ENCODE measurements around the gene RSBN1. TPM values are rescaled to one million over a fixed set of nuclear protein-coding genes. Genes with fewer than 3 reads are reported as not detected.

RSBN1 gene
- total and polyA plus RNA-seq, 10 of the 15 experiments (the other 5 are each of a cell fraction or from before 2014, with no cell fraction given), result 2.9 to 26.8 (median 11.5) TPM

DNA sequence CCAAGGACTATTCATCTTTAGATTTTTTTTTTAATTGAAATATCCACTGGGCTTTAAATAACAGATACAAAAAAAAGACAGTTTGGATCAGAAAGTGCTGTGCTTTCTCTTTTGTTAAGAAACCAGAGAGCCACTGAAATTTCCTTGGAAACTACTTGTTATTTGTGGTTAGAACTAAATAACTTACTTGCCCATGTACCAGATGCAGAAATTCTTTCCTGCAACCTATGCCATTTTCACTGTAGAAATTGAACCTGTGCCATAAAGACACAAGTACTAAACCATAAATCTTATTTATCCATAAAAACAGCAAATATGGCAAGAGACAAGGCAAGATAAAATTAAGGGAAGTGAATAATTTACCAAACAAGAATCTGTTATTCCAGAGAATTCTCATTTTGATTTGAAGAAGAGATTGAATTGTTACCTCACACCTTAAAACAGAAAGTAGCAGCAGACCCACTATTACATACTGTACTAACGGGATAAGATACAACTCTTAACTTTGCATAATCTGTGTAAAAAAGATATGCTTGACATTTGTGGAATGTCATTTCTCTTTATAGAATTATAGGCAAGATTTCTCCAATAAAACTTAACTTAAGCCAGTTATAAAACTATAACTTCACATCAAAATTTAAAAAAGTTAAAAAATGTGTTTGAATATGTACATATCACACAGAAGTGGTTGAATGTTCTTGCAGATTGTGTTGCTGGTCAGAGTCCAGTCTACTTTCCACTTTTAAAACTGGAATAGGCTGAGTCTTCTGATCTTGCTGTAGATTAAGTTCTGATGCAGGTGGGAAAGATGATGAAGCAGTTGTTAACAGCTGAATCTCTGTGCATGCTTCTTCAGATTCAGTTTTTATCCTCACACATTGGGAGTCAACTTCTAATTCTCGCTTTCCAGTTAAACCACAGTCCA lies 46.7 kb downstream of the RSBN1 start (continued):
- TF ChIP-seq, protein P1, sequence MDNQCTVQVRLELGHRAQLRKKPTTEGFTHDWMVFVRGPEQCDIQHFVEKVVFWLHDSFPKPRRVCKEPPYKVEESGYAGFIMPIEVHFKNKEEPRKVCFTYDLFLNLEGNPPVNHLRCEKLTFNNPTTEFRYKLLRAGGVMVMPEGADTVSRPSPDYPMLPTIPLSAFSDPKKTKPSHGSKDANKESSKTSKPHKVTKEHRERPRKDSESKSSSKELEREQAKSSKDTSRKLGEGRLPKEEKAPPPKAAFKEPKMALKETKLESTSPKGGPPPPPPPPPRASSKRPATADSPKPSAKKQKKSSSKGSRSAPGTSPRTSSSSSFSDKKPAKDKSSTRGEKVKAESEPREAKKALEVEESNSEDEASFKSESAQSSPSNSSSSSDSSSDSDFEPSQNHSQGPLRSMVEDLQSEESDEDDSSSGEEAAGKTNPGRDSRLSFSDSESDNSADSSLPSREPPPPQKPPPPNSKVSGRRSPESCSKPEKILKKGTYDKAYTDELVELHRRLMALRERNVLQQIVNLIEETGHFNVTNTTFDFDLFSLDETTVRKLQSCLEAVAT (IDR thresholded peaks at IDR 0.05), result no peak
- no peak for TF ChIP-seq LARP7 (IDR thresholded peaks at IDR 0.05)

DNA sequence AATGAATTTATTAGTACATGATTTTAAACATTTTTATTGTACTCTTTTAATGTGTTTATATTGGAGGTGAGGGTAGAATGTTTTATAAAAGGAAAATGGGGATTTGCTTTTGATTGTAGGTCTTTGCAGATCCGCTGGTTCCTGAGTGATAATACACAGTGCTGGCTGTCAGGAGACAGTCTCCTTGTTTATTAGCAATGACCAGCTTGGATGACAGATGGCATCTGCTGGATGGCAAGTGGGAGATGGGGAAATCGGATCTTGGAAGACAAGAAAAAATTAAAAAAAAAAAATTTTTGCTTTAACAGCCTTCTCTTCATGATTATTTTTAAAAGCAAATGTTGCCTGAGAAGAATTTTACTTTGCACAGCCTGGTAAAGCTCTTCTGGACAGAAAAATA lies 48.6 kb downstream of the RSBN1 start:
- Histone ChIP-seq H3K9ac (ENCODE audit: control insufficient read depth, insufficient read depth, low read length) (no peak overlapping the region), H3K4me2 (ENCODE audit: control insufficient read depth, insufficient read depth) (no peak overlapping the region), H3K79me2 (ENCODE audit: control insufficient read depth, insufficient read depth, low read length) (peaks cover under 1% of the 10 kb centered on the region), H3K4me3 (no peak overlapping the region), H4K20me1 (ENCODE audit: control insufficient read depth, insufficient read depth) (no peaks in the 10 kb centered on the region), H3K27ac (ENCODE audit: control insufficient read depth, insufficient read depth) (no peak overlapping the region), H3K27me3 (replicated peaks in 1 of 2; ENCODE audit: control insufficient read depth in 2 of 2, insufficient read depth in 2 of 2, low read length in 1 of 2) (no peaks in the 10 kb centered on the region), H2AFZ (ENCODE audit: control insufficient read depth, low read depth, low read length) (no peak overlapping the region), H3K9me3 (replicated peaks; ENCODE audit: control insufficient read depth, insufficient read depth, low read length) (no peaks in the 10 kb centered on the region), H3K36me3 (ENCODE audit: control insufficient read depth in 2 of 2, insufficient read depth in 2 of 2, low read length in 1 of 2) (peaks cover 4 to 6% of the 10 kb centered on the region in 2 experiments), H3K4me1 (ENCODE audit: control insufficient read depth, insufficient read depth, low read length) (no peaks in the 10 kb centered on the region; the same call in 1 of the 2 replicates)
- TF ChIP-seq NFYB (IDR thresholded peaks at IDR 0.05; ENCODE audit: insufficient read depth, low read depth, low read length) (no peak), BMI1 (IDR thresholded peaks at IDR 0.05; ENCODE audit: borderline replicate concordance) (no peak), RAD51 (IDR thresholded peaks at IDR 0.05) (no peak), POLR2AphosphoS5 (IDR thresholded peaks at IDR 0.05; ENCODE audit: low read length) (no peak), KAT2A (conservative IDR thresholded peaks at IDR 0.05; ENCODE audit: control insufficient read depth, low read depth, low read length) (no peak)
- TF ChIP-seq, protein P2, sequence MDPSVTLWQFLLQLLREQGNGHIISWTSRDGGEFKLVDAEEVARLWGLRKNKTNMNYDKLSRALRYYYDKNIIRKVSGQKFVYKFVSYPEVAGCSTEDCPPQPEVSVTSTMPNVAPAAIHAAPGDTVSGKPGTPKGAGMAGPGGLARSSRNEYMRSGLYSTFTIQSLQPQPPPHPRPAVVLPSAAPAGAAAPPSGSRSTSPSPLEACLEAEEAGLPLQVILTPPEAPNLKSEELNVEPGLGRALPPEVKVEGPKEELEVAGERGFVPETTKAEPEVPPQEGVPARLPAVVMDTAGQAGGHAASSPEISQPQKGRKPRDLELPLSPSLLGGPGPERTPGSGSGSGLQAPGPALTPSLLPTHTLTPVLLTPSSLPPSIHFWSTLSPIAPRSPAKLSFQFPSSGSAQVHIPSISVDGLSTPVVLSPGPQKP (IDR thresholded peaks at IDR 0.05; ENCODE audit: low read depth, low read length), result no peak
- TF ChIP-seq, protein P3, sequence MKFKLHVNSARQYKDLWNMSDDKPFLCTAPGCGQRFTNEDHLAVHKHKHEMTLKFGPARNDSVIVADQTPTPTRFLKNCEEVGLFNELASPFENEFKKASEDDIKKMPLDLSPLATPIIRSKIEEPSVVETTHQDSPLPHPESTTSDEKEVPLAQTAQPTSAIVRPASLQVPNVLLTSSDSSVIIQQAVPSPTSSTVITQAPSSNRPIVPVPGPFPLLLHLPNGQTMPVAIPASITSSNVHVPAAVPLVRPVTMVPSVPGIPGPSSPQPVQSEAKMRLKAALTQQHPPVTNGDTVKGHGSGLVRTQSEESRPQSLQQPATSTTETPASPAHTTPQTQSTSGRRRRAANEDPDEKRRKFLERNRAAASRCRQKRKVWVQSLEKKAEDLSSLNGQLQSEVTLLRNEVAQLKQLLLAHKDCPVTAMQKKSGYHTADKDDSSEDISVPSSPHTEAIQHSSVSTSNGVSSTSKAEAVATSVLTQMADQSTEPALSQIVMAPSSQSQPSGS (IDR thresholded peaks at IDR 0.05; ENCODE audit: low read length), result no peak
- TF ChIP-seq, protein P4, sequence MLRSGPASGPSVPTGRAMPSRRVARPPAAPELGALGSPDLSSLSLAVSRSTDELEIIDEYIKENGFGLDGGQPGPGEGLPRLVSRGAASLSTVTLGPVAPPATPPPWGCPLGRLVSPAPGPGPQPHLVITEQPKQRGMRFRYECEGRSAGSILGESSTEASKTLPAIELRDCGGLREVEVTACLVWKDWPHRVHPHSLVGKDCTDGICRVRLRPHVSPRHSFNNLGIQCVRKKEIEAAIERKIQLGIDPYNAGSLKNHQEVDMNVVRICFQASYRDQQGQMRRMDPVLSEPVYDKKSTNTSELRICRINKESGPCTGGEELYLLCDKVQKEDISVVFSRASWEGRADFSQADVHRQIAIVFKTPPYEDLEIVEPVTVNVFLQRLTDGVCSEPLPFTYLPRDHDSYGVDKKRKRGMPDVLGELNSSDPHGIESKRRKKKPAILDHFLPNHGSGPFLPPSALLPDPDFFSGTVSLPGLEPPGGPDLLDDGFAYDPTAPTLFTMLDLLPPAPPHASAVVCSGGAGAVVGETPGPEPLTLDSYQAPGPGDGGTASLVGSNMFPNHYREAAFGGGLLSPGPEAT (IDR thresholded peaks at IDR 0.05; ENCODE audit: low read depth), result no peak
- in situ Hi-C loops (cut with MboI), result no loop called here
- ChIA-PET POLR2A (interaction anchor here (1.9 kb wide), 1 partner anchor 29 kb away, joined by 5 read pairs; no protein-coding TSS in a partner anchor), CTCF (interaction anchor here (1.2 kb wide), 1 partner anchor 37 kb away, joined by 3 read pairs; no protein-coding TSS in a partner anchor), RAD21 (ENCODE audit: unreplicated experiment) (interaction anchor here (1.2 to 1.5 kb wide), 2 partner anchors 17 to 48 kb away, joined by 3 to 5 read pairs; partner anchors contain the start of gene RSBN1), SMC1A (ENCODE audit: uncharacterized antibody, unreplicated experiment) (interaction anchor here (1.1 to 2.9 kb wide), 6 partner anchors 12 to 41 kb away, joined by 3 to 12 read pairs (median 4); no protein-coding TSS in a partner anchor)
- DNase-seq (ENCODE audit: low read depth, low spot score) (no peak), FAIRE-seq (no peak), ATAC-seq (no peak)
- BruUV-seq (replicated peaks), result no TSS peak
- 96% methylated on average over 2 of the region's 2 CpGs for WGBS (ENCODE audit: insufficient coverage, insufficient replicate concordance, low lambda C conversion rate, missing lambda C conversion rate)
- intact Hi-C loops (cut with micrococcal nuclease; ENCODE audit: unreplicated experiment), result no loop called here

All from GM12878 (cell line).